Mesendoderm (in vitro differentiated cells): Measurements from ENCODE around the gene CARS1.
A peak's percentile ranks its signal among the peaks of the same experiment; 100 is the strongest.

Experiments used
- DNase-seq: peaks from one replicate; pipeline ENCODE4 v3.0.0; 2013
- H2AK5ac ChIP-seq: 2 replicates; pipeline ENCODE4 v1.6.1; 2013; ENCODE audit warnings: low read length, inconsistent platforms
- H2BK120ac ChIP-seq: 2 replicates; pipeline ENCODE4 v1.6.1; 2013; ENCODE audit warnings: low read depth, mild to moderate bottlenecking, low read length, moderate library complexity, mixed read lengths
- H2BK15ac ChIP-seq: replicated peaks from 2 replicates; pipeline ENCODE4 v1.6.1; 2013; ENCODE audit warnings: low read depth, mild to moderate bottlenecking, moderate library complexity
- H2BK5ac ChIP-seq: 2 replicates; pipeline ENCODE4 v1.6.1; 2013; ENCODE audit warnings: low read length, inconsistent platforms
- H3K18ac ChIP-seq: 2 replicates; pipeline ENCODE4 v1.6.1; 2013; ENCODE audit warnings: mild to moderate bottlenecking, low read length, mixed read lengths
- H3K23ac ChIP-seq: one replicate; pipeline ENCODE4 v1.6.1; 2013; ENCODE audit warnings: low read length
- H3K27ac ChIP-seq: 2 replicates; pipeline ENCODE4 v1.5.1; 2013; ENCODE audit warnings: low read depth, mild to moderate bottlenecking, inconsistent platforms, low read length, moderate library complexity
- H3K27me3 ChIP-seq: 2 replicates; pipeline ENCODE4 v1.6.1; 2013; ENCODE audit warnings: low read length, control low read depth, mild to moderate bottlenecking, inconsistent platforms; ENCODE audit not compliant: insufficient read depth, poor library complexity
- H3K36me3 ChIP-seq: 2 replicates; pipeline ENCODE4 v1.6.1; 2013; ENCODE audit warnings: low read length, inconsistent platforms; ENCODE audit not compliant: control insufficient read depth, insufficient read depth
- H3K4ac ChIP-seq: one replicate; pipeline ENCODE4 v1.6.1; 2013; ENCODE audit warnings: low read depth, mild to moderate bottlenecking, low read length, moderate library complexity
- H3K4me1 ChIP-seq: 2 replicates; pipeline ENCODE4 v1.6.1; 2013; ENCODE audit warnings: low read depth, low read length, inconsistent platforms; ENCODE audit not compliant: control insufficient read depth
- H3K4me2 ChIP-seq: 2 replicates; pipeline ENCODE4 v1.6.1; 2013; ENCODE audit warnings: low read length
- H3K4me3 ChIP-seq: 2 replicates; pipeline ENCODE4 v1.5.1; 2013; ENCODE audit warnings: mild to moderate bottlenecking, low read length
- H3K56ac ChIP-seq: one replicate; pipeline ENCODE4 v1.6.1; 2013; ENCODE audit warnings: low read length
- H3K79me1 ChIP-seq: 2 replicates; pipeline ENCODE4 v1.6.1; 2013; ENCODE audit warnings: low read length, inconsistent platforms
- H3K79me2 ChIP-seq: 2 replicates; pipeline ENCODE4 v1.6.1; 2013; ENCODE audit warnings: mild to moderate bottlenecking, low read length; ENCODE audit not compliant: control insufficient read depth, insufficient read depth
- H3K9ac ChIP-seq: 2 replicates; pipeline ENCODE4 v1.6.1; 2013; ENCODE audit warnings: low read length, inconsistent platforms
- H4K5ac ChIP-seq: one replicate; pipeline ENCODE4 v1.6.1; 2013; ENCODE audit warnings: low read length
- H4K8ac ChIP-seq: one replicate; pipeline ENCODE4 v1.6.1; 2013; ENCODE audit warnings: low read depth, mild to moderate bottlenecking, control low read depth, low read length, moderate library complexity
- WGBS: extraction: QIAGEN DNeasy Blood & Tissue Kit; methylation state at CpG from one replicate; pipeline ENCODE4 v1.1.7; 2013; ENCODE audit warnings: low lambda C conversion rate, missing lambda C conversion rate; ENCODE audit not compliant: insufficient coverage; ENCODE audit errors: extremely low coverage; 5-methylcytosine and 5-hydroxymethylcytosine counted together

Gene CARS1

DNA sequence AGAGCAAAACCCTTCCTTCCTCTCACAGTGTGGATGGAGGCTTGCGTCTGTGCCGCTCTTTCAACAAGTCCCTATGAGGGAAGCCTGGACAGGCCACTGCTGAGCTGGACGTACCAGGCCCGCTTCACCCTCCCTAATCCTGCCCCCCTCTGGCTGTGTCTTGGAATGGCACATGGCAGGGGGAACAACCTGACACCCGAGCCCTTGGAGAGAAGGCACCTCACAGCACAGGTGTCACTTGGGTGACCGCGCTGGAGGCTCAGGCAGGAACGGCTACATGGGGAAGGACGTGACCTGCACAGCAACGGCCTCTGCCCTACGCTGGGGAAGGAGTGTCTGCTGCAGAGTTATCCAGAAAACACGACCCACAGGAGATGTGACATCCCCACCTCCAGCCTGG lies 11.0 kb downstream of the CARS1 start:
- Histone ChIP-seq H2AK5ac (no peak overlapping the region), H3K23ac (no peak overlapping the region), H3K36me3 (peaks cover 8% of the 10 kb centered on the region), H3K9ac (no peak overlapping the region), H2BK15ac (no peak overlapping the region), H3K27me3 (no peaks in the 10 kb centered on the region), H3K4ac (no peak overlapping the region), H3K4me1 (no peaks in the 10 kb centered on the region), H3K4me3 (no peak overlapping the region), H3K79me2 (peaks cover 80% of the 10 kb centered on the region), H4K8ac (no peak overlapping the region), H3K79me1 (peaks cover 64% of the 10 kb centered on the region), H3K4me2 (no peak overlapping the region), H4K5ac (no peak overlapping the region), H2BK5ac (no peak overlapping the region), H3K18ac (no peak overlapping the region), H3K27ac (no peak overlapping the region), H2BK120ac (no peak overlapping the region), H3K56ac (no peak overlapping the region)
- no CpG with 5 or more reads among the region's 12 CpGs for WGBS
- DNase-seq = no peak

DNA sequence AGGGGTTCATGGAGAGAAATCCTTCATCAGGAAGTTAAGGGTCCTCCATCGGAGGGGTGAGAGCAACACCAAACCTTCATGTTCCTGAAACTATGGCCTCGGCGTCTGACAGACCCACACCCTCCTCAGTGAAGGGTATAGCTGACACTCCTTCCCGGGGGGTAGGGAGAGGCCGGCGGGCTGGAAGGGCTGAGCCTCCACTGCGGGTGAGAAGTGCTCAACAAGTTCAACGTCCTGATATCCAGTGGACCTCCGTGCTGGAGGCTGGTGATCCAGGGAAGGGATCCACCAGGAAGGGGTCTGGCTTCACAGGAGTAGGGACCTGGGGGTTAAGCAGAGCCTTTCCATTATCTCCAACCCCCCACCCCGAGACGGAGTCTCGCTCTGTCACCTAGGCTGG lies 12.3 kb downstream of the CARS1 start:
- peaks cover 55% of the 10 kb centered on the region for H3K79me1 ChIP-seq
- no peak overlapping the region for H2AK5ac ChIP-seq
- no peak overlapping the region for H3K4me2 ChIP-seq
- H2BK120ac ChIP-seq = no peak overlapping the region
- no peak overlapping the region for H3K18ac ChIP-seq
- peaks cover 11% of the 10 kb centered on the region for H3K36me3 ChIP-seq
- no CpG with 5 or more reads among the region's 12 CpGs for WGBS
- H3K4me1 ChIP-seq = no peaks in the 10 kb centered on the region
- H3K27ac ChIP-seq = no peak overlapping the region
- no peak for DNase-seq
- no peak overlapping the region for H3K9ac ChIP-seq
- no peak overlapping the region for H2BK5ac ChIP-seq
- no peak overlapping the region for H2BK15ac ChIP-seq
- no peak overlapping the region for H3K23ac ChIP-seq
- H3K79me2 ChIP-seq = peaks cover 68% of the 10 kb centered on the region
- no peak overlapping the region for H3K4me3 ChIP-seq
- no peaks in the 10 kb centered on the region for H3K27me3 ChIP-seq
- no peak overlapping the region for H3K4ac ChIP-seq
- no peak overlapping the region for H4K5ac ChIP-seq
- no peak overlapping the region for H4K8ac ChIP-seq
- no peak overlapping the region for H3K56ac ChIP-seq

DNA sequence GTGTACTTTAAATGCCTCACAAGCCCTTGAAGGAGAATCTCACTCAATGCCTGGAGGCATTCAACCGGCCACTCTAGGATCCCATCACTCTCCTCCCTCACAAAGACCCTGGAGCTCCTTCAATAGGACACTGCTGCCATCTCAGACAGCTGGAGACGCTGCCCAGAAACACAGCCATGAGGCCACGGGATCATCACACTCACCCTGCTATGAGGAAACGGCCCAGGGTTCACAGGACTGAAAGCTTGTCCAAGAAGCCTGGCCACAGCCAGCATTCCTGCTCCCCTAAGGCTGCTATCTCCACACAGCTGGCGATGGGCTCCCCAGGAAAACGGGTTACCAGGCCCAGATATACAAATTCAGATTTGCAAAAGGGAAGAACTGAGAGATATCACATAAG lies 13.2 kb downstream of the CARS1 start:
- no peak overlapping the region for H3K4me2 ChIP-seq
- H3K56ac ChIP-seq = peak overlapping the region; percentile 7
- no peaks in the 10 kb centered on the region for H3K27me3 ChIP-seq
- H3K79me1 ChIP-seq = peaks cover 47% of the 10 kb centered on the region
- H3K79me2 ChIP-seq = peaks cover 59% of the 10 kb centered on the region
- no CpG with 5 or more reads among the region's 6 CpGs for WGBS
- H2BK120ac ChIP-seq = no peak overlapping the region
- no peak overlapping the region for H2BK5ac ChIP-seq
- no peak overlapping the region for H4K8ac ChIP-seq
- H4K5ac ChIP-seq = no peak overlapping the region
- no peak overlapping the region for H2BK15ac ChIP-seq
- no peak for DNase-seq
- H3K4ac ChIP-seq = no peak overlapping the region
- no peak overlapping the region for H3K23ac ChIP-seq
- no peak overlapping the region for H3K9ac ChIP-seq
- H3K27ac ChIP-seq = no peak overlapping the region
- no peak overlapping the region for H3K18ac ChIP-seq
- H3K36me3 ChIP-seq = peaks cover 7% of the 10 kb centered on the region
- H2AK5ac ChIP-seq = no peak overlapping the region
- H3K4me1 ChIP-seq = no peaks in the 10 kb centered on the region
- H3K4me3 ChIP-seq = no peak overlapping the region

DNA sequence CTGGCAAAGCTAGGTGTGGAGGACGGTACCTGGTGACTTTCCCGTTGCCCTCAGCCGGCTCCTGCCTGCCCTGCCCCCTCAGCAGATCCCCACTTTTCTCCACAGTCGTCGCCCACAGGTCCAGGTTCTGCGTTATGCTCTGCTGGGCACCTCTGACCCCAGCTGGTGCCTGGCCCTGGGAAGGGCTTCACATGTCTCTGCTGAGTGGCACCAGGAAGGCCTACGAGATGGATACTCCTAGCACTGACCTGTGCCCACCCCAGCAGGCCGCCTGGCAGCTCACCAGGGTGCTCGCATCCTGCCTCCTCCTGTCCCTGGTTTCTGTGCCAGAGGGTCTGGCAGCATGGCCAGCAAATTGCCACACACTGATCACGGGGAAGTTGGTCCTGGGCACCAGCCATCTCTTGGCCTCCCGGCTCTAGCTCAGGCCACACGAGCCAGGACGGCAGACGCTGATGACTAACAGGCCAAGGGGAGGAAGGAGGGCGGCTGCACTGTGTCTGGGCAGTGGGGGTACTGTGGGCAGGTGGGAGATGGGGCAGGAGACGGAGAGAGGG lies 13.8 kb downstream of the CARS1 start:
- Histone ChIP-seq H3K4ac (no peak overlapping the region), H2AK5ac (no peak overlapping the region), H2BK5ac (no peak overlapping the region), H3K56ac (no peak overlapping the region), H3K27me3 (no peaks in the 10 kb centered on the region), H3K79me1 (peaks cover 43% of the 10 kb centered on the region), H3K4me1 (no peaks in the 10 kb centered on the region), H4K8ac (no peak overlapping the region), H2BK120ac (no peak overlapping the region), H3K36me3 (peaks cover 7% of the 10 kb centered on the region), H3K9ac (no peak overlapping the region), H3K23ac (no peak overlapping the region), H3K27ac (no peak overlapping the region), H3K4me3 (no peak overlapping the region), H3K18ac (no peak overlapping the region), H2BK15ac (no peak overlapping the region), H3K79me2 (peaks cover 53% of the 10 kb centered on the region), H3K4me2 (no peak overlapping the region), H4K5ac (no peak overlapping the region)
- no peak for DNase-seq
- no CpG with 5 or more reads among the region's 16 CpGs for WGBS

DNA sequence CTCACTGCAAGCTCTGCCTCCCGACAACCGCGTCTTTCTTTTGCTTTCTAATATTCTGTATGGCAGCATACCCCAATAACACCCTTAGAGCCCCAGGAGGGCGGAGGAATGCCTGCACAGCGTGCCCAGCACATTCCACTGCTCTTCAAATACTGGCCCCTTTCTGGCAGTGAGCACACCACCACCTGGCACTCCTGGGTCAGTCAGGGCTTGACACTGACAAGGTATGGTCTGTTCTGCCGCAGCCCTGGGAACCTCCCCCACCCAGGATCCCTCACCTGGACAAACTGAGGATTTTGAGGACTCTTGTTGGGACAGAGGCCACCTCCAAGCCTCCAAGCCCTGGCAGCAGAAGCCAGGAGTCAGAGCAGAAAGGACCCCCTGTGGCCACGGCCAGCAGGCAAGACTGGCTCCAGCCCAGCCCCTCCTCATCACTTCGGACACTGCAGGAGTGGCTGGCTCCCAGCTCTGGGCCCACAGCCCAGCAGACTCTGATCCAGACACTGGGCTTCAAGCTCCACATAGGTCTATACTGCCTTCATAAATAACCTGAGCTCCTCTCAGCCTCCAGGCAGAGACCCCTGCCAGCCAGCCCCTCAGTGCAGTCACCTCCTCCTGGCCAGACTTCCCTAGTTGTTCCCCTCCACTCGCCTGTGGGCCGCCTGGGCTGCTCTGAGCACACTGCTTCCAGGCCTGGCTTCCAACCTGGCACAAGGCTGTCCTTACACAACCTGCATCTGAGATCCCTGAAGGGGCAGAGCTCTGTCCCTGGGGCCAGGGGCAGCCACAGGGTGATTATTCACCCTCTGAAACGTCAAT lies 14.5 kb downstream of the CARS1 start:
- Histone ChIP-seq H2AK5ac (no peak overlapping the region), H3K79me1 (peaks cover 39% of the 10 kb centered on the region), H3K4ac (no peak overlapping the region), H3K56ac (no peak overlapping the region), H3K36me3 (peaks cover 10% of the 10 kb centered on the region), H3K79me2 (peaks cover 47% of the 10 kb centered on the region), H3K18ac (no peak overlapping the region), H3K23ac (no peak overlapping the region), H3K27ac (no peak overlapping the region), H3K4me2 (no peak overlapping the region), H4K5ac (no peak overlapping the region), H4K8ac (no peak overlapping the region), H3K27me3 (no peaks in the 10 kb centered on the region), H3K9ac (no peak overlapping the region), H3K4me1 (no peaks in the 10 kb centered on the region), H2BK5ac (no peak overlapping the region), H3K4me3 (no peak overlapping the region), H2BK120ac (no peak overlapping the region), H2BK15ac (no peak overlapping the region)
- DNase-seq = no peak
- no CpG with 5 or more reads among the region's 11 CpGs for WGBS
